Activated CD4-positive, CD25-positive, alpha-beta regulatory T cell treated with anti-CD3 and anti-CD28 coated beads, Interleukin-2, amount 50 U/mL, for 24 hours (primary cell): Measurements from ENCODE around the gene TBC1D17.
"Not testable (repeated sequence)": the region's sequence is repeated elsewhere in the genome, so short reads cannot be mapped to it uniquely, and the experiment has no call there.

Experiments used
- ATAC-seq, 2 donors: fragments of 150-1000 bp; cut with Tn5 transposase; one replicate each; pipeline ENCODE4 v1.10.0; 2021; ENCODE audit warnings: mild to moderate bottlenecking in 1 of 2, moderate library complexity in 1 of 2

TBC1D17 gene

DNA sequence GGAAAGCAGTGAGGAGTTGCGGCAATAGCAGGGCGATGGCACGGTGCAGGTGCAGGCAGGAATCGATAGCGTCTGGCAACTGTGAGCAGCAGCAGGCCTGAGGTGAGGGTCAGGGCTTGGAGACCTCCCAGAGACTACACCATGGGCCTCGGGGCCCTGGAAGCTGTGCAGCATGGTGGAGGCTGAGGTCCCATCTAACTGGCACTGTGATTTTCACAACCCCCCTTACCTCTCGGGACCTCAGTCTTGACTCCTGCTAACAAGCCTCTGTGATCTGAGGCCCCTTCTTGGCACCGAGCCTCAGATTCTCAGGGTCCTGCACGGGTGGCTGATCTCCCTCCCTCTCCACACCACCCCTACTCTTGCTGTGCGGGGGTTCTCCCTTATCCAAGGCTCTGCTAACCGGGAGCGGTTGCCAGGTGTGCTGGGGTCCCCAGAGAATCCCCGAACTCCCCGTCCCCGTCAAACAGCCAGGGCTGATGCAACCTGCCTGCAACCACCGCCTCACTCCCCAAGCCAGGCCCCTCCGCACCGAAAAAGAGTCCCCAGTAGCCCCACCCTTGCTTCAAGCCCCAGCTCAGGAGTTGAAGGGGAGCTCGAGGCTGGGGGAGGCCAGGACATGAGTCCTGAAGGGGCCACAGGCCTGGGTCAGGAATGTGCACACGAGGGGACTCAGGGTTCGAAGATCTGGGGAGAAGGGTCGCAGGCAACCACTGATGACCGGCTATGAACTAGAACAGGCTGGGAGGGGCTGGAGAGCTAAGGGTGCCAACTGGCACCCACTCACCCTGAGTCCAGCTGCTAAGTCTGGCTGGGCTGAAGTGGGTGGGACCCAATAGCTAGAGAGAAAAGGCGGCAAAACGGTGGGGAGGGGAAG lies 46.7 kb downstream of the TBC1D17 start:
- no peak for ATAC-seq

DNA sequence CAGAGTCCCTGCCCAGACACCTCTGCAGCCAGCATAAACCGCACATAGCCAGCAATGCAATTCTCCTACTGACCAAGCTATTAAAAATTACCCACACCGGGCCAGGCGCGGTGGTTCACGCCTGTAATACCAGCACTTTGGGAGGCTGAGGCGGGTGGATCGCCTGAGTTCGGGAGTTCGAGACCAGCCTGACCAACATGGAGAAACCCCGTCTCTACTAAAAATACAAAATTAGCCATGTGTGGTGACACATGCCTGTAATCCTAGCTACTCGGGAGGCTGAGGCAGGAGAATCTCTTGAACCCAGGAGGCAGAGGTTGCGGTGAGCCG lies 47.3 kb downstream of the TBC1D17 start:
- ATAC-seq = not testable (repeated sequence)

DNA sequence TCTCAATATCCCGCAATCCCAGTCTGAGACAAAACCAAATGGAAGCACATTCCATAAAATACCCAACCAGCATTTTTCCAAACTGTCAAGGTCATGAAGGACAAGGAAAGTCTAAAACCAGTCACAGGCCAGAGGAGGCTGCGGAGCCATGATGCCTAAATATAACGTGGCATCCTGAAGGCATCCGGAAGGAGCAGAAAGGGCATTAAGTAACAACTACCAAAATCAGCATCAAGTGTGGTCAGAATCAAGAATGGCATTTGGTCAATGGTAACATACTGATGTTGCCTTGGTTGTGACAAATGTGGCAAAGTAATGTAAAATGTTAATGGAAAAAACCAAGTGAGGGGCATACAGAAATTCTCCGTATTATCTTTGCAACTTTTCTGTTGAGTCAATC lies 48.0 kb downstream of the TBC1D17 start:
- no peak for ATAC-seq

DNA sequence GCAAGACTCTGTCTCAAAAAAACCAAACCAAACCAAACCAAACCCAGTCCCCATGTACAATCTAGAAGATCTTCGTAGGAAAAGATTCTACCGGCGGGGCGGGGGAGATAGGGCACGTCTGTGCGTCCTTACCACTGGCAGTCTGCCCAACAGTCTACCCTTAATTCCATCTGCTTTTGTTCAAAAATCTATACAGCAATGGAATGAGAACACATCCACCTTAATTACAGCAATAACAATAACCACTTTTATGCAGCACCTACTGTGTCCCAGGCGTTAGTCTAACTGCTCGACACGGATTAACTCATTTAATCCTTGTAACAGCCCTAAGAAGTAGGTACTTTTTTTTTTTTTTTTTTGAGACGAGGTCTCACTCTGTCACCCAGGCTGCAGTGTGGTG lies 49.0 kb downstream of the TBC1D17 start:
- ATAC-seq = no peak

DNA sequence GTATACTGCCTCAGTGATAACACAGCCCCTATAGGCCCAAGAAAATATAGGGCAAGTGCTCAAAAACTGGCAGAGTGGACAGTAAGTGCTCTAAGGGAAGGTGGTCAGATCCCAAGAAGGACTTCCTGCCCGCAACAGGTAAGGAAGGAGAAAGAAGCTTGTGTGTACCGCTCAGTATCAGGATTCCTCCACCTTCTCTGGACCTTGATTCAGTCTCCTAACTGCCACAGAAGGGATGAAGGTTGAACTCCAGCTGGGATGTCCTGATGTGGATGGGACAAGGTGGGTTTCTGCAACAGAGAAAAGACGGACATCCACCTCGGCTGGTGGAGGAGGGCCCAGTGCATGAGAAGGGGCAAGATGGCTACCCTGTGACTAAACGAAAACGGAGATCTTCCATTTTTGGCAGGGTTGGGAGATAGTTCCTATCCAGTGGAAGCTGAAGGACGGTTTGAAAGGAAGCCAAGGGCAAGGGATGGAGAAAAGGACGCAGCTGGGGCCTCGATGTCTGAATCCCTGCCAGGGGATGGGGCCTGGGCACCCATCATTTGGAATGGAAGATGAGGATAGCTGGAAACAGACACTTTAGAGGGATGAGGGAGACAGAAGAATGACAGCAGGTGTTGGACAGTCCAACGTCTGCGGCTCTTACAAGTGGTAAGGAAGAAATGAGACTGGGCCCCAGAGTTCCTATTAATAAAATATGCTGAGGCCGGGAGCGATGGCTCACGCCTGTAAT lies 50.2 kb downstream of the TBC1D17 start:
- ATAC-seq = no peak

DNA sequence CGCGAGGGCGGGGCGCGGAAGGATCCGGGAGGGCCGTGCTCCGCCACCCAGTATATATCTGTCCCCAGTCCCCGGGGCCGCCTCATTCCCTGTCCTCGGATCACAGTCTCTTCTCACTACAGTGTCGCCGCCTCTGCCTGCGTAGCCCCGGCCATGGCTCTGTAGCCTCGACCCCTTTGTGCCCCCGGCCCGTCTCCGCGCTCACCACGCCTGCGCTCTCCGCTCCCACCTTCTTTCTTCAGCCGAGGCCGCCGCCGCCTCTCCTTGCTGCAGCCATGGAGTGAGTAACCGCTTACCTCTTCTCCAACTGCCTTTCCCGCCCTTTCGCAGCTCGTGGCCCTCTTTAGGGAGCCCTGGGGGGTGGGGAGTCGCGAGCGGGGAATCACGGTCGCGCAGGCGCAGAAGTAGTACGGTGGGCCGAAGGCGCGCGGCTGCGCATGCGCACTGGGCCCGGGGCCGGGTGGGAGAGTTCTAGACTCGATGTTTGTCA lies 51.7 kb downstream of the TBC1D17 start, which contains the start of the genes ATF5 and NUP62:
Gene ATF5 (plus strand): TSS at position 85 of the 490 bp plus-strand sequence. CDS start 1,646 bp downstream, outside the sequence.
Gene NUP62 (minus strand): TSS at position 384 of the 490 bp plus-strand sequence. CDS start 19,697 bp downstream, outside the sequence.
- peak; percentile 36 to 50 for ATAC-seq

DNA sequence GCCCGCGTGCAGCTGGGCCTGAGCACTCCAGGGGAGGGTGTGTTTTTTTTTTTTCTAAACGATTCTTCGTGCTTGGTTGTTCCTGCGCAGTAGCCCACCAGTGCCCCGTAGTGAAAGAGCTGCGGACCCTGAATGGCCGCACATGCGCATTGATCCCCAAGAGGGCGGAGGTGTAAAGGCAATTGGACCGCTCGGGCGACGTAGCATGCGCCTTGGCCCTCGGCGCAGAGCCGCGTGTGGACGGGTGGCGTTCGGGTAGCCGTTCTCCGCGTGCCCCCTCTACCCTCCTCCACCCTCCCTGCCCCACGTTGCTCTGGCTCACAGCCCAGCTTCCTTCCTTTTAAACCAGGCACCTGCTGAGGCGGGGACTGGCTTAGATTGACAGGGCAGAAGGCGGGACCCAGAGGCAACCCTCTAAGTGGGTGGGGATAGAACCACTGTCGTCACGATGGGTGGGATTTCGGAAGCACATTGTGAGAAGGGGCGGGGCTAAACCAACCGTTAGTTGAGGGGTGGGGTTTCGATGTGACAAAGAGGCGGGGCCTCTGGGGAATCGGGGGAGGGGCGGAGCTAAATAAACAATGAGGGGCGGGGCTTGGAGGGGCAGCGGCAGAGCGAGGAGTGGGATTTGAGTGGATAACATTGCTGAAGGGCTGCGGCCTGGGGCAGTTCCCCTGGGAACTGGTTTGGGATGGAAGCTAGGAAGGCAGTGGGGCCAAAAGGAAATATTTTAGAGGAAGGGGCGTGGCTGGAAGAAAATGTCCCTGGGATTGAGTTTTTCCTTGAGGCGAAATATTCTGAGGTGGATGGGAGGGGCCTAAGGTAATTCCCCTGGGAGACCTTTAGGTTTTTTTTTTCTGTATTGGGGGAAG lies 52.3 kb downstream of the TBC1D17 start:
- peak; percentile 88 to 89 for ATAC-seq

DNA sequence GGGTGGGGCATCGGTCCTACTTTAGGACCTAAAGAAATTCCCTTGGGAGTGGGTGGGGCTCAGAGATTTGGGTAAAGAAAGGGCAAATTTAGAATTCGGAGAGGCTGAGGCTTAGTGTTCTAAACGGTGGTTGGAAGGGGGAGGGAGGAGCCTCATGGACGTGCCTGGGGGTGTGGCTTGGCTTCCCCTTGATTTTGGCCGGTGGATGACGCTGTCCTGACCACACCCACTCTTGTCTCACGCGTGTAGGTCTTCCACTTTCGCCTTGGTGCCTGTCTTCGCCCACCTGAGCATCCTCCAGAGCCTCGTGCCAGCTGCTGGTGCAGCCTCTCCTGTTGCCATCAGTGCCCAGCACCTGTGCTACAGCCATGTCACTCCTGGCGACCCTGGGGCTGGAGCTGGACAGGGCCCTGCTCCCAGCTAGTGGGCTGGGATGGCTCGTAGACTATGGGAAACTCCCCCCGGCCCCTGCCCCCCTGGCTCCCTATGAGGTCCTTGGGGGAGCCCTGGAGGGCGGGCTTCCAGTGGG lies 53.0 kb downstream of the TBC1D17 start:
- ATAC-seq = no peak

DNA sequence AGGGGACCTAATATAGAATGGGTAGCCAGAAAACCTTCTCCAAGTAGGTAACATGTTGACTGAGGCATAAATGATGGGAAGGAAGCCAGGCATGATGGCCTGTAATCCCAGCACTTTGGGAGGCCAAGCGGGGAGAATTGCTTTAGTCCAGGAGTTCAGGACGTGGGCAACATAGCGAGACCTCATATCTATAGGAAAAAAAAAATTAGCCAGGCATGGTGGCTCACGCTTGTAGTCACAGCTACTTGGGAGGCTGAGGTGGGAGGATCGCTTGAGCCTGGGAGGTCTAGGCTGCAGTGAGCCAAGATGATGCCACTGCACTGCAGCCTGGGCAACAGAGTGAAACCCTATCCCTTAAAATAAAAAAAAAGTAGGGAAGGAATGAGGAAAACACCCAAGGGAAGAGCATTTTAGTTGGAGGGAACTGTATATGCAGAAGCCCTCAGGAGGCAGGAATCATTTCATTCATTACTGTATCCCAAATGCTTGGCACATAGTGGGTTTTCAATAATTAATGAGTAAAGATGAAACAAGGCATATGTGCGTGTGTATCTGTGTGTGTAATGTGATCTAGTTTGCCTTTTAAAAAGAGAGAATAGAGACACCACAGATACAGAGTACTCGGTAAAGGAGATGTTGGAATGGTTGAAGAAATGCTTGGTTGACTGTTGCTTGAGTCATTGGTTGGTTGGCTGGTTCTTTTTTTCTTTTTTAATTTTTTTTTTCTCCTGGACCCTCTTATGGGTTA lies 54.0 kb downstream of the TBC1D17 start:
- ATAC-seq = no peak

DNA sequence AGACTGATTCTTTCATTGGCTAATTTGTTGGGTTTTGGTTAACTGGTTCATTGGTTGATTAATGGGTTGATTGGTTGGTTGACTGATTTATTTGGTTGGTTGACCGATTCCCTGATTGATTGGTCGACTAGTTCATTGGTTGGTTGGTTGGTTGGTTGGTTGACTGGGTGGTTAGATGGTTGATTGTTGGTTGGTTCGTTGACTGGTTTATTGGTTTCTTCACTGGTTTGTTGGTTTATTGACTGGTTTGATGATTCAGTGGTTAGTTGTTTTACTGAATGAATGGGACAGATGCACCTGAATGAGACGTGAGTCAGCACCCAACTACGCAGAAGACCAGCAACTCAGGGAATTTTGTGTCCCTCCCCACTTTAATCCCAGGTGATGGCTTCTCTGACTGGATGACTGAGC lies 54.5 kb downstream of the TBC1D17 start:
- no peak for ATAC-seq

DNA sequence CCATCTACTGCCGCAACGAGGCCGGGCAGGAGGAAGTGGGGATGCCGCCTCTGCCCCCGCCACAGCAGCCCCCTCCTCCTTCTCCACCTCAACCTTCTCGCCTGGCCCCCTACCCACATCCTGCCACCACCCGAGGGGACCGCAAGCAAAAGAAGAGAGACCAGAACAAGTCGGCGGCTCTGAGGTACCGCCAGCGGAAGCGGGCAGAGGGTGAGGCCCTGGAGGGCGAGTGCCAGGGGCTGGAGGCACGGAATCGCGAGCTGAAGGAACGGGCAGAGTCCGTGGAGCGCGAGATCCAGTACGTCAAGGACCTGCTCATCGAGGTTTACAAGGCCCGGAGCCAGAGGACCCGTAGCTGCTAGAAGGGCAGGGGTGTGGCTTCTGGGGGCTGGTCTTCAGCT lies 55.2 kb downstream of the TBC1D17 start:
- no peak for ATAC-seq

DNA sequence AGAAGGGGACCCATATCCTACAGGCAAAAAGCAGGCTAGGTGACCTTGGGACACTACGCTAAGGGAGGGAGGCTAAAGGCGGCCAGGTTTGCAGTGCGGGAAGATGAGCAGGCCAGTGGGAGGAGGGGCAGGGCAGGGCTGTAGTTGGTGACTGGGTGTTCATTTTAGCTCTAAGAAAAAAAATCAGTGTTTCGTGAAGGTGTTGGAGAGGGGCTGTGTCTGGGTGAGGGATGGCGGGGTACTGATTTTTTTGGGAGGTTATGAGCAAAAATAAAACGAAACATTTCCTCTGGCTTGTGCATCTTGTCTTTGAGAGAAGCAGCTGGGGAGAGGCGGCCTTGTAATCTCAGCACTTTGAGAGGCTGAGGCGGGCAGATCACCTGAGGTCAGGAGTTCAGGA lies 56.1 kb downstream of the TBC1D17 start:
- no peak for ATAC-seq

DNA sequence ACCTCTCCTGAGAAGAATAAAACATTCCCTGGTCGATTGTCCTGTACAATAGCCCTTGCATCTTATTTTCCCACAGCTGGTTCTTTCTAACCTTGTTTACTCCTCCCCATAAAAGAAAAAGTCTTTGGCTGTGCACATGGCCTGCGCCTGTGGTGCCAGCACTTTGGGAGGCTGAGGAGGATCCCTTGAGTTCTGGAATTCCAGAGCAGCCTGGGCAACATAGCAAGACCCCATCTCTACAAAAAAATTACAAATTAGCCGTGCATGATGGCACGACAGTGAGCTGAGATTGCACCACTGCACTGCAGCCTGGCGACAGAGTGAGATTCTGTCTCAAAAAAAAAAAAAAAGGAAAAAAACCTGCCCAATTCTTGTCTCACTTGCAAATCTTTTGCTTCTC lies 59.0 kb downstream of the TBC1D17 start:
- no peak for ATAC-seq

DNA sequence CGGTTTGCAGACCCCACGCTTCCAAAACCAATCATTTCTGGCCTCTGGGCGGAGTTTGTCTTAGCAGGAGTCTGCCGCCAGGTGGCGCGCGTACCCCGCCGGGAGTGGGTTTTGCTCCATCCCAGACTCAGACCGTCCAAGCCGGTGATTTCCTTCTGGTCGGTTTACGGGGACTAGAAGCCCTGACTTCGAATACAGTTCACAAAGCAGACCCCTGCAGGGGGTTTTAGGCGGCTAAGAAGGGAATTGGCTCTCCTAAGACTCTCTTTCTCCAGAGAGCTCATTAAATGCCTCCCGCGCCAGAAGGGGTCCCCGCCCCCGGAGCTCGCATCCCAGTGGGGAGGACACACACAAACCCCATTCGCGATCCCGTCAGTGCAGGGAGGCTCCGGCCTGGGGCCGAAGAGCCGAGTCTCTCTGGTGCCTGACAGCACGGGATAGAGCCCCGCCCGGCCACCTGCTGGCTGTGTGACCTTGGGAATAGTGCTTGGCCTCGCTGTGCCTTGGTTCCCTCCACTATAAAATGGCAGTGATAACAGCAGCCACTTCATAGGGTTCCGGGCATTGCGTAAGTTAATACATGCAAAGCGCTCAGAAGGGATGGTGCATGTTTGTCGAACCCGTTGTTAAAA lies 60.4 kb downstream of the TBC1D17 start:
- ATAC-seq = peak; percentile 65 to 77
